GM12875 (cell line): ENCODE measurements around the gene ACSL3.

Experiments used
- H3K4me3 ChIP-seq: one replicate; pipeline ENCODE4 v1.5.1; 2011; ENCODE audit warnings: low read depth, low read length, control low read depth
- CTCF ChIP-seq: IDR thresholded peaks from 2 replicates; pipeline ENCODE4 v1.5.1; 2011; ENCODE audit warnings: low read depth, mild to moderate bottlenecking, control low read depth, inconsistent platforms, low read length, moderate library complexity, borderline replicate concordance; ENCODE audit not compliant: insufficient read depth

ACSL3 gene

GRCh38 chr2:222860740-222861410 lies at the start of gene ACSL3:
ACSL3 (plus strand) TSS chr2:222861036; CDS start chr2:222908773, 47,737 bp downstream.
- 0 out of 2 replicates have a peak, but pooled peaks have one; percentile 16 for TF ChIP-seq CTCF
- H3K4me3 ChIP-seq = peak within 1 kb of the TSS; percentile 84

- no peak for TF ChIP-seq CTCF
- H3K4me3 ChIP-seq = no peak overlapping the region
Measured at GRCh38 chr2:222811828-222812227, 49.0 kb upstream of the ACSL3 start.

GRCh38 chr2:222813177-222813843 lies 47.5 kb upstream of the ACSL3 start:
- no peak for TF ChIP-seq CTCF
- no peak overlapping the region for H3K4me3 ChIP-seq

- no peak for TF ChIP-seq CTCF
- no peak overlapping the region for H3K4me3 ChIP-seq
Measured at GRCh38 chr2:222819722-222820333, 41.0 kb upstream of the ACSL3 start.

- TF ChIP-seq CTCF = no peak
- no peak overlapping the region for H3K4me3 ChIP-seq
Measured at GRCh38 chr2:222823183-222823930, 37.5 kb upstream of the ACSL3 start.

- TF ChIP-seq CTCF = no peak
- H3K4me3 ChIP-seq = no peak overlapping the region
Measured at GRCh38 chr2:222825031-222825430, 35.8 kb upstream of the ACSL3 start.
